Activated T-helper 2 cell treated with anti-CD3 and anti-CD28 coated beads, Interferon-gamma antibody, Interleukin-2, Interleukin-4, amounts not matched to agents 10 μg/mL and 5 μg/mL and 100 μg/mL, durations not matched to agents 14 hours and 24 hours and 36 hours (primary cell): ENCODE measurements around the gene HOXA5. TPM values are rescaled to one million over a fixed set of nuclear protein-coding genes. Genes with fewer than 3 reads are reported as not detected.

Experiments
- DNase-seq: peaks from one replicate; pipeline ENCODE4 v3.0.0; 2021; ENCODE audit warnings: low spot score
- H3K27ac Mint-ChIP-seq: one replicate; pipeline ENCODE4 v1.8.0; 2021; ENCODE audit warnings: mixed read lengths
- H3K27me3 Mint-ChIP-seq: one replicate; pipeline ENCODE4 v1.8.0; 2021; ENCODE audit warnings: low read depth, mixed read lengths
- H3K36me3 Mint-ChIP-seq: one replicate; pipeline ENCODE4 v1.8.0; 2021; ENCODE audit warnings: low read depth, mixed read lengths
- H3K4me1 Mint-ChIP-seq: one replicate; pipeline ENCODE4 v1.8.0; 2021; ENCODE audit warnings: low read depth, mixed read lengths
- H3K4me3 Mint-ChIP-seq: one replicate; pipeline ENCODE4 v1.8.0; 2021; ENCODE audit warnings: low read depth, mild to moderate bottlenecking, moderate library complexity, mixed read lengths
- H3K9me3 Mint-ChIP-seq: one replicate; pipeline ENCODE4 v1.8.0; 2021; ENCODE audit warnings: mixed read lengths
- intact Hi-C: fragments of 100-400 bp; cut with micrococcal nuclease; formaldehyde crosslinking; loops from one replicate; pipeline ENCODE4 v1.15.1; 2023
- total RNA-seq: library from RNA; stranded (reverse); gene quantifications from 2 replicates; pipeline ENCODE4 v1.2.3, GENCODE V29; 2022

HOXA5 gene
- total RNA-seq, 1 donor from 2014 or later, result not detected

DNA sequence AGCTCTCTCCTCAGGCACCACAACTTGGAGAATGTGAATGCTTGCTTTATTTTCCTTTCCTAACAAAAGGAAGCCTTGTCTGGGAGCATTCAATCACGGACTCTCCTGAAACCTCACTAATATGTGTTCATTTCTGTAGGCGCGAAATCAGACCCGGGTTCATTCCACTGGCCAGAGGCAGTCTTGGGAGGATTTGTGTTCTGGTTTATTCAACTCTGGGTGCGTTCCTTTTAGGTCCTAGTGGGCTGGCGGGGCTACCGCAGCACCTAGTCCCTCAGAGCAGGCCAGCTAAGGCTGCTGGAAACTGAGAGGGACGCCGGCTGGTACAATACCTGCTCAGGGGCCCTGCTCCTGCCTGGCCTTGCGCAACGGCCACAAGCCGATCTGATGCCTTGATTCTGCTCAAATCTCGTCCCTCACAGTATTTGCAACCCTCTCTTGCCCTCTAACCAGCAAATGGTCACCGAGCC is 20.4 kb downstream of the HOXA5 start:
- H3K36me3 Mint-ChIP-seq, result no peaks in the 10 kb centered on the region
- peaks cover 26% of the 10 kb centered on the region for H3K27me3 Mint-ChIP-seq
- no peak for DNase-seq
- intact Hi-C loops, result no loop called here
- H3K27ac Mint-ChIP-seq, result no peak overlapping the region
- no peaks in the 10 kb centered on the region for H3K4me1 Mint-ChIP-seq
- no peak overlapping the region for H3K4me3 Mint-ChIP-seq
- no peaks in the 10 kb centered on the region for H3K9me3 Mint-ChIP-seq

DNA sequence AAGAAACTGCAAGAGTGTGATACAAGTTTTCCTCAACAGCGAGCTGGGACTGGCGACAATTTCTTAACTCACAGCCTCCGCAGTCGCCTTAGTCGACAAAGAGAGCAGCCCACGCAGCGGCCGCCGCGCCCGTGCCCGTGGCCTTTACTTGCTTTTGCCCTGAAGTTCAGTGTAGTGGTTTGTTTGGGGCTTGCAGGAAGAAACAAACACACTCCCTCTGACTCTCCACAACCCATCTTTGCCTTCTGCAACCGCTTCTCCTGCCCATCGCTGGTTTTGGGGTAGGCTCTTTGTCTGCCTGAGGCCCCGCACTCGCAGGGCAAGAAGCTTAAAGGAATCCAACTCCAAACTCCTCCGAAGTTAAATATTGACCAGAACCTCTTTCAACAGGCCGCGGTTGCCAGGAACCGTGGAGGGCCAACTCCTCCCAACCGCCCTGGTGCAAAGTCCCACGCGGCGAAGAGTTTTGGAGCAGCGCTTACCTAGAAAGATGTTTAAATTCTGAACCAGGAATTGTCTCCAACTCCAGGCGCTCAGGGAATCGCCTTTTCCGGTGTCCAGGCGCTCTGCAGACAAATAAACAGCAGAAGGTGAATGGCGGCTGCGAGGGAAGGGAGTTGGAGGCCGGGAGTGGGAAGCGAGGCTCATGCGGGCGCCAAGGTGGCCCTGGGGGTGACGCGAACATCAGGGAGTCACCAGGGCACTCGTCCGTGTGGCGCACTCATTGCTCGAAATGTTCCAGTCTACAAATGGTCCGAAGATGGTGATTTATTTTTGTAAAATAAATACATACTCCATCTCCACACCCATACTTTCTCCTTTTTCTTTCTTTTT is 21.2 kb downstream of the HOXA5 start:
- no peak overlapping the region for H3K27ac Mint-ChIP-seq
- intact Hi-C loops, result no loop called here
- peaks cover 20% of the 10 kb centered on the region for H3K27me3 Mint-ChIP-seq
- DNase-seq, result no peak
- no peak overlapping the region for H3K4me3 Mint-ChIP-seq
- no peaks in the 10 kb centered on the region for H3K36me3 Mint-ChIP-seq
- no peaks in the 10 kb centered on the region for H3K9me3 Mint-ChIP-seq
- no peaks in the 10 kb centered on the region for H3K4me1 Mint-ChIP-seq

DNA sequence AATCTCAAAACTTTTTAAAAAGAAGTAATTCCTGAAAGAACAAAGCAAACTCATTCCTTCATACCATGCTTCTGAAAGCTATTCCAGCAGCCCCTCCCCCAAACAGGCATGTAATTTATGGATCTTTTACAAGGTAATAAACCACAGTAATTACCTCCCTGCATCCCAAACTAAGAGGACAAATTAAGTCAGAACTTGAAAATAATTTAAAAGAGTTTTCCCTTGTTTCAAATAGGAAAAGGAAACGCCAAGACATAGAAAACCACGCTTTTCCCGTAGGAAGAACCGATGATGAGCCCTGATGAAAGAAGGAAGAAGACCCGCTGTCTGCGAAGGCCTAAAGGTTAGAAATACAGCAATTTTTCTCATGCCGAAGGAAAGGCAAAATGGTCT is 21.8 kb downstream of the HOXA5 start:
- no peaks in the 10 kb centered on the region for H3K9me3 Mint-ChIP-seq
- no peaks in the 10 kb centered on the region for H3K36me3 Mint-ChIP-seq
- DNase-seq, result no peak
- intact Hi-C loops, result no loop called here
- H3K27me3 Mint-ChIP-seq, result peaks cover 14% of the 10 kb centered on the region
- H3K27ac Mint-ChIP-seq, result no peak overlapping the region
- no peaks in the 10 kb centered on the region for H3K4me1 Mint-ChIP-seq
- no peak overlapping the region for H3K4me3 Mint-ChIP-seq

GRCh38 chr7:27119412-27119911 is 24.0 kb downstream of the HOXA5 start:
- intact Hi-C loops, result no loop called here
- H3K27me3 Mint-ChIP-seq, result peaks cover 3% of the 10 kb centered on the region
- H3K9me3 Mint-ChIP-seq, result no peaks in the 10 kb centered on the region
- no peaks in the 10 kb centered on the region for H3K36me3 Mint-ChIP-seq
- no peak overlapping the region for H3K27ac Mint-ChIP-seq
- H3K4me1 Mint-ChIP-seq, result no peaks in the 10 kb centered on the region
- no peak for DNase-seq
- H3K4me3 Mint-ChIP-seq, result no peak overlapping the region

GRCh38 chr7:27118580-27118979 is 24.9 kb downstream of the HOXA5 start:
- Mint-ChIP-seq H3K4me1 (no peaks in the 10 kb centered on the region), H3K36me3 (no peaks in the 10 kb centered on the region), H3K9me3 (no peaks in the 10 kb centered on the region), H3K27ac (no peak overlapping the region), H3K4me3 (no peak overlapping the region), H3K27me3 (peaks cover 3% of the 10 kb centered on the region)
- intact Hi-C loops, result no loop called here
- DNase-seq, result no peak

DNA sequence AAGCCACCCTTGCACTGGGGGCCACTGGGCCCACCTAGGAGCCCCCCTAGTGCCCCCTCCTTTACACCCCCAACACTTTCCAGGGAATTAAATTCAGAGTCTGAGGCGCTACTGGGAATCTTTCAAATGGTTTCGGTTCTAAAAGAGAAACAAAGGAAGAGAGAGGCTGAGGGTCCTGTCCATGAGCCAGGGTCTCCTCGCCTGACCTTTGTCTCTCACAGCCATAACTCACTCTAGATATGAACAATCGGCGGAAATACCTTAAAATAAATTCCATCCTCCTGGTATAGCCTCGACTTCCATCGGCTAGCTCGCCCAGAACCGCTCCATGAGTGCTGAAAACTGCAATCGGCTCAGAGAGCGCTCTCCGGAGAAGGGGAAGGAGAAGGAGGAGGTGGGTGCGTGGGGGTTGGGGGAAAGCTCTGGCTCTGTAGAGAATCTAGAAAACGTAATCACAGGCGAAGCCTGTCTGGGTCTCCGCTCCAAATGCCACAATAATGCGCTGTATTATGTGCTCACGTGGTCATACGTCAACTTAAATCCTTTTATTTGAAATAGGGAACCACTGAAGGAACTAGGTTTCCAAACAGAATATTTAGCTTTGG is 25.5 kb downstream of the HOXA5 start:
- intact Hi-C loops, result no loop called here

DNA sequence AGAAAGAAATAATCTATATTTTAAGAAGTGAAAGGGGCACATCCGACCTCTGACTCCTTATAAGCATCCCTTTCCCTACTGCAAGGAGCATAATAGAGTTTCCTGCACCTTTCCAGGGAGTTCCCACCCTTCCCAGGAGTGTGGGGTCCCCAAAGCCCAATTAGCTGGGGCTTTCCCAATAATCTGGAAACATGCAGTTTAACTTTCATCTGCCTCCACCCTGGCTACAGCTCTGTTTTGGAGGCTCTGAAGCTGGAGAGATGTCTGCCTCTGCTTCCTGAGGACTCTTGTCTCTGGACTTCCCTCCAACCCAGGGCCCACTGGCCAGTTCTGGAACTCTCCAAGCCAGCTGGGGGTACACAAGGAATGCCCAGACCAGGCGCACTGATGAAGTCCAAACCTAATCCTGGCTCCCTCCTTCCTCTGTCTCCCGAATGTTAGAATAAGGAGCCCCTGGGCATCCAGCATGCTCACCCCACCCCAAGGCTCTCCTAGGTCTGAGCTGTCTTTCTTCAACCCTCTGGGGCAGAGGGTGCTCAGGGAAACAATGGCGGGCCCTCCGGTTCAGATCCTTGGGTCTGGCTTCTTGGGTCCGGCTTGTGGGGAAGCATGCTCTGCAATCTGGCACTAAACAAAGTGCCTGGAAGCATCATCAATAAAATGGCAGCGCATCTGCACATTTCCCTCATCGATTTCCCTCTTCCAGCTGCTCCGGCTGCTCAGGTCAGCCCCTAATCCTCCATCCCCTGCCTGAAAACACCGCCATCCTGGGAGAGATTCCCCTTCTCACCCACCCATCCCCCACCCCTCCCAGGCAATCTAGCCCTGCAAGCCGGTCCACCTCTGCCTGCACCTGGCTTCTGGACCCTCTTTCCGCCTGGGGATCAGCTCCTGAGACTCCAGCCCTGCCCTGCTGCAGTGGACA is 26.3 kb downstream of the HOXA5 start:
- no peaks in the 10 kb centered on the region for H3K9me3 Mint-ChIP-seq
- H3K27me3 Mint-ChIP-seq, result peaks cover 3% of the 10 kb centered on the region
- no peaks in the 10 kb centered on the region for H3K36me3 Mint-ChIP-seq
- intact Hi-C loops, result no loop called here
- H3K4me3 Mint-ChIP-seq, result no peak overlapping the region
- H3K4me1 Mint-ChIP-seq, result no peaks in the 10 kb centered on the region
- DNase-seq, result no peak
- no peak overlapping the region for H3K27ac Mint-ChIP-seq

More for the DNA sequence above, 25.5 kb downstream of the HOXA5 start:
- H3K4me1 Mint-ChIP-seq, result no peaks in the 10 kb centered on the region
- H3K27me3 Mint-ChIP-seq, result peaks cover 3% of the 10 kb centered on the region
- no peaks in the 10 kb centered on the region for H3K36me3 Mint-ChIP-seq
- H3K9me3 Mint-ChIP-seq, result no peaks in the 10 kb centered on the region
- no peak overlapping the region for H3K4me3 Mint-ChIP-seq
- no peak overlapping the region for H3K27ac Mint-ChIP-seq
- DNase-seq, result no peak

DNA sequence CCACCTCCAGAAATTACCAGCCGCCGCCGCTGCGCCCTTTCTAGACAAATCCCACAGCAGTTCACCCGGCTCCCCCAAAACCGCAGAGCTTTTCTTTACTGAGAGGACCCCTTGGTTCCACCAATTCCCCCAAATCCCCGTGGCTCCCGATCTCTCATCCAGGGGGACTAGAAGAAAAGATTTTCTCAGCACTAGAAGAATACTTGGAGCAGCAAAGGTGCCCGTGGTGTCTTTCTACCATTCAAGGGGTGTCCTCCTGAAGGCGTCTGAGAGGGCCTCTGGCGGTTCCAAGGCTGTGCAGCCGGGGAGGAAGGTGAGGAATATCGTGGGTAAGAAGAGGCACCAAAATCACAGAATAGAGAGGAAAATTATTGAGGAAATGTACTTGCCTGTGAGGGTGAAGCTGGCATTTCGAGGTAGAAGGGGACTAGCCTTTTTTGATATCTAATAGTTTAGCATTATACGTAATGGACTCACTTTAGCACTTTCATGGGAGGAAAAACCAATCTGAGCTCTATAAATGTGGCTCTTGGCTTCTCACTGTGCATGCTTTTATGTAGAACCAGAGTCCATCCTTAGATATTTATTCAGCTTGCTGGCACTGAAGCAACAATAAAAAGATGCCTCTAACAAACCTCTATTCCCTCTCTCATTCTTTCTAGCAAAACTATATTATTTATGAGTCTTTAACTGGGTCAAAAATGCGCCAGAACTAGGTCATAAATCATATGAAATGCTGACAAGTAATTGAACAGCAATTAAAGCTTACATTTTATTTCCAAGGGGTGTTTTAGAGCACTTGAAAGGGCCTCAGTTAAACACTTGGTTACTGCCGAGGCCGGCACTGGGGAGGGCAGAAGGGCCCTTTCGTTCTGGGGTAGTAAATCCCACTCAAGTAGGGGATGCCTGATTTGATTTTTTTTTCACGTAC is 27.2 kb downstream of the HOXA5 start:
- H3K27me3 Mint-ChIP-seq, result peaks cover 3% of the 10 kb centered on the region
- H3K36me3 Mint-ChIP-seq, result no peaks in the 10 kb centered on the region
- H3K4me1 Mint-ChIP-seq, result no peaks in the 10 kb centered on the region
- H3K9me3 Mint-ChIP-seq, result no peaks in the 10 kb centered on the region
- no peak overlapping the region for H3K4me3 Mint-ChIP-seq
- intact Hi-C loops, result no loop called here
- H3K27ac Mint-ChIP-seq, result no peak overlapping the region
- no peak for DNase-seq

- intact Hi-C loops, result no loop called here
- Mint-ChIP-seq H3K36me3 (no peaks in the 10 kb centered on the region), H3K9me3 (no peaks in the 10 kb centered on the region), H3K27me3 (peaks cover 3% of the 10 kb centered on the region), H3K4me1 (no peaks in the 10 kb centered on the region), H3K27ac (no peak overlapping the region), H3K4me3 (no peak overlapping the region)
- no peak for DNase-seq
Measured at GRCh38 chr7:27115221-27116026, 28.1 kb downstream of the HOXA5 start.

- H3K4me1 Mint-ChIP-seq, result no peaks in the 10 kb centered on the region
- H3K27ac Mint-ChIP-seq, result no peak overlapping the region
Measured at GRCh38 chr7:27114881-27115220, 28.6 kb downstream of the HOXA5 start.

DNA sequence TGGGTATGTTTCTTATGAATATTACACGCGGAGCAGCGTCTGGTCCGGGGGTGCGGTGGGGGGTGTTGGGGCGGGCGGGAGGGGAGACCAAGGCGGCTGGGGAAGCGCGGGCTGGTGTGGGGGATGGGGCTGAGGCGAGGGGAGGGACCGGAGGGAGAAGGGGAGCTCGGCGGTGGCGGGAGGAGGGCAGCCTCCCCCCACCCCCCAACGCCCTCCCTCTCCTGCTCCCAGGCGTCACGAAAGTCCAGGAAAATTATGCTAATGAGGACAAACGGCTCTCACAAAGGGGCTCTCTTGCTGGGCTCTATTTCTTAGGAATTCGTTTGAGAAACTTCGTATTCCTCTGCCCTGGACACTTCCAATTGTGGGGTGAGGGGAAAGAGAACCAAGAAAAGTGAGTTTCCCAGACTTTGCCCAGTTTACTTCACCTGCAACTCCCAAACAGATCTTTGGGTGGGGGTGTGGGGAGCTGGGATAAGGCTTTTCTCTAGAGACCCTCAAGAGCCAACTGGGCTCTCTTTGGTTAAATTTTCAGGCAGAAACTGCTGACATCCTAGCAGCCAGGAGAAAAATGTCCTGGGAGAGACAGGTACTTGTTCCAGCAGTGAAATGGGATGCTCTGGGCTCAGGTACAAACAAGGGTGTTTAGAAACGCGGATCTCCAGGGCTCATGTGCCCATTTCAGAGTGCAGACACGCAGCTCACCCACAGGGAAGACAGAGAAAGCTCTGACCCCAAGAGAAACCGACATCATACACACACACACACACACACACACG is 29.3 kb downstream of the HOXA5 start:
- no peak overlapping the region for H3K4me3 Mint-ChIP-seq
- H3K27me3 Mint-ChIP-seq, result peaks cover 2% of the 10 kb centered on the region
- no peaks in the 10 kb centered on the region for H3K9me3 Mint-ChIP-seq
- H3K27ac Mint-ChIP-seq, result no peak overlapping the region
- intact Hi-C loops, result no loop called here
- DNase-seq, result no peak
- H3K36me3 Mint-ChIP-seq, result no peaks in the 10 kb centered on the region
- H3K4me1 Mint-ChIP-seq, result no peaks in the 10 kb centered on the region

More at GRCh38 chr7:27114881-27115220, 28.6 kb downstream of the HOXA5 start:
- H3K9me3 Mint-ChIP-seq, result no peaks in the 10 kb centered on the region
- no peak for DNase-seq
- intact Hi-C loops, result no loop called here
- H3K36me3 Mint-ChIP-seq, result no peaks in the 10 kb centered on the region
- H3K27me3 Mint-ChIP-seq, result peaks cover 3% of the 10 kb centered on the region
- no peak overlapping the region for H3K4me3 Mint-ChIP-seq
